ENCODE results near the gene KCTD3. TPM values are rescaled to one million over a fixed set of nuclear protein-coding genes. Genes with fewer than 3 reads are reported as not detected.

The KCTD3 gene
- total and polyA plus RNA-seq, 2 of the 13 experiments (the other 11 are each of a cell fraction or from before 2014, with no cell fraction given): 49.8 to 68.1 TPM

- TF ChIP-seq ZGPAT (CRISPR knock-in tag; IDR thresholded peaks at IDR 0.05): peak; percentile 66; the same call in 1 of the 2 replicates
- TF ChIP-seq TCF7 (IDR thresholded peaks at IDR 0.05; ENCODE audit: low read depth): no peak
- peak; percentile 82 for TF ChIP-seq GATAD2A (CRISPR knock-in tag; IDR thresholded peaks at IDR 0.05)
- TF ChIP-seq ZNF441 (CRISPR knock-in tag; IDR thresholded peaks at IDR 0.05; ENCODE audit: borderline replicate concordance): peak; percentile 51; the same call in 1 of the 2 replicates
- no peak; the same call in 1 of the 2 replicates for TF ChIP-seq ZNF772 (CRISPR knock-in tag; IDR thresholded peaks at IDR 0.05)
- TF ChIP-seq MBNL3 (CRISPR knock-in tag; conservative IDR thresholded peaks at IDR 0.05): no peak
- no peak for TF ChIP-seq ZBTB4 (CRISPR knock-in tag; IDR thresholded peaks at IDR 0.05; ENCODE audit: borderline replicate concordance)
- no peak for TF ChIP-seq ZNF225 (CRISPR knock-in tag; IDR thresholded peaks at IDR 0.05)
- TF ChIP-seq HIC2 (CRISPR knock-in tag; IDR thresholded peaks at IDR 0.05; ENCODE audit: low read depth): no peak; the same call in 1 of the 2 replicates
- TF ChIP-seq ZNF143 (CRISPR knock-in tag; IDR thresholded peaks at IDR 0.05): no peak
- TF ChIP-seq, protein P1, sequence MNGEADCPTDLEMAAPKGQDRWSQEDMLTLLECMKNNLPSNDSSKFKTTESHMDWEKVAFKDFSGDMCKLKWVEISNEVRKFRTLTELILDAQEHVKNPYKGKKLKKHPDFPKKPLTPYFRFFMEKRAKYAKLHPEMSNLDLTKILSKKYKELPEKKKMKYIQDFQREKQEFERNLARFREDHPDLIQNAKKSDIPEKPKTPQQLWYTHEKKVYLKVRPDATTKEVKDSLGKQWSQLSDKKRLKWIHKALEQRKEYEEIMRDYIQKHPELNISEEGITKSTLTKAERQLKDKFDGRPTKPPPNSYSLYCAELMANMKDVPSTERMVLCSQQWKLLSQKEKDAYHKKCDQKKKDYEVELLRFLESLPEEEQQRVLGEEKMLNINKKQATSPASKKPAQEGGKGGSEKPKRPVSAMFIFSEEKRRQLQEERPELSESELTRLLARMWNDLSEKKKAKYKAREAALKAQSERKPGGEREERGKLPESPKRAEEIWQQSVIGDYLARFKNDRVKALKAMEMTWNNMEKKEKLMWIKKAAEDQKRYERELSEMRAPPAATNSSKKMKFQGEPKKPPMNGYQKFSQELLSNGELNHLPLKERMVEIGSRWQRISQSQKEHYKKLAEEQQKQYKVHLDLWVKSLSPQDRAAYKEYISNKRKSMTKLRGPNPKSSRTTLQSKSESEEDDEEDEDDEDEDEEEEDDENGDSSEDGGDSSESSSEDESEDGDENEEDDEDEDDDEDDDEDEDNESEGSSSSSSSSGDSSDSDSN (CRISPR knock-in tag; IDR thresholded peaks at IDR 0.05): peak; percentile 94; the same call in 1 of the 2 replicates
- peak; percentile 82 for TF ChIP-seq TAF1 (CRISPR knock-in tag; IDR thresholded peaks at IDR 0.05)
- TF ChIP-seq ZNF790 (CRISPR knock-in tag; IDR thresholded peaks at IDR 0.05; ENCODE audit: borderline replicate concordance): no peak
- no peak for TF ChIP-seq SSRP1 (CRISPR knock-in tag; IDR thresholded peaks at IDR 0.05)
- 0 out of 2 replicates have a peak, but pooled peaks have one; percentile 38 for TF ChIP-seq KLF6 (CRISPR knock-in tag; IDR thresholded peaks at IDR 0.05)
- peak; percentile 49; the same call in 1 of the 2 replicates for TF ChIP-seq SALL2 (CRISPR knock-in tag; IDR thresholded peaks at IDR 0.05)
- no peak for TF ChIP-seq ZNF782 (CRISPR knock-in tag; IDR thresholded peaks at IDR 0.05; ENCODE audit: borderline replicate concordance)
- no peak for TF ChIP-seq ZNF550 (CRISPR knock-in tag; IDR thresholded peaks at IDR 0.05; ENCODE audit: borderline replicate concordance)
- 0 out of 2 replicates have a peak, but pooled peaks have one; percentile 26 for TF ChIP-seq REPIN1 (CRISPR knock-in tag; IDR thresholded peaks at IDR 0.05; ENCODE audit: borderline replicate concordance, low read depth)
- no peak for TF ChIP-seq SP140L (CRISPR knock-in tag; IDR thresholded peaks at IDR 0.05; ENCODE audit: borderline replicate concordance)
- TF ChIP-seq DNMT3B (CRISPR knock-in tag; conservative IDR thresholded peaks at IDR 0.05): peak; percentile 72; the same call in 1 of the 2 replicates
Measured at GRCh38 chr1:215566556-215567490, at the start of gene KCTD3 (continued).

Data from HepG2 (cell line).